K562 (cell line): Measurements from ENCODE around the gene ISG20L2. TPM values are rescaled to one million over a fixed set of nuclear protein-coding genes. Genes with fewer than 3 reads are reported as not detected.
A peak's percentile ranks its signal among the peaks of the same experiment; 100 is the strongest.

Experiments
- CHD4 ChIP-seq: fragments of 200-600 bp; sonication (generic); IDR thresholded peaks from 3 replicates; pipeline ENCODE4 v1.6.1; 2012; ENCODE audit warnings: low read depth, mild to moderate bottlenecking, mixed read lengths, low read length, inconsistent platforms; ENCODE audit not compliant: insufficient read depth, insufficient replicate concordance, poor library complexity, severe bottlenecking
- EHMT2 ChIP-seq: fragments of 450-650 bp; IDR thresholded peaks from 2 replicates; pipeline ENCODE4 v1.6.1; 2018; ENCODE audit warnings: antibody characterized with exemption
- FOXA1 ChIP-seq: fragments of 450-650 bp; IDR thresholded peaks from 2 replicates; pipeline ENCODE4 v1.6.1; 2016; ENCODE audit warnings: mild to moderate bottlenecking, borderline replicate concordance
- HMGN3 ChIP-seq: IDR thresholded peaks from 2 replicates; pipeline ENCODE4 v1.6.1; 2011; ENCODE audit warnings: borderline replicate concordance, low read depth, mild to moderate bottlenecking, mixed read lengths, low read length; ENCODE audit not compliant: insufficient read length; ENCODE audit errors: extremely low read depth
- MEF2D ChIP-seq: conservative IDR thresholded peaks from 2 replicates; pipeline ENCODE4 v1.6.1; 2016; ENCODE audit warnings: low read depth, missing genetic modification characterization, missing compliant biosample characterization
- MIER1 ChIP-seq: fragments of 450-650 bp; IDR thresholded peaks from 2 replicates; pipeline ENCODE4 v1.6.1; 2016; ENCODE audit warnings: antibody characterized with exemption, mild to moderate bottlenecking, low read depth
- NR4A1 ChIP-seq, 2 experiments: fragments of 250-450 bp in 1 of 2; fragments of 450-650 bp in 1 of 2; sonication (Bioruptor Pico) in 1 of 2; IDR thresholded peaks; 2 replicates each; pipeline versions ENCODE4 v1.4.0 to v1.6.1; 2016 to 2020; ENCODE audit warnings: mild to moderate bottlenecking in 2 of 2, missing compliant biosample characterization in 1 of 2, missing genetic modification characterization in 1 of 2, moderate library complexity in 1 of 2
- SREBF2 ChIP-seq: sonication (generic); formaldehyde crosslinking; IDR thresholded peaks from 2 replicates; pipeline ENCODE4 v1.4.0; 2020; ENCODE audit warnings: mild to moderate bottlenecking, missing genetic modification reagents
- U2AF2 ChIP-seq: fragments of 200-400 bp; formaldehyde crosslinking; optimal IDR thresholded peaks from 2 replicates; pipeline ENCODE3; 2017; ENCODE audit warnings: low read depth, mild to moderate bottlenecking, low read length
- ZNF316 ChIP-seq: fragments of 450-650 bp; IDR thresholded peaks from 2 replicates; pipeline ENCODE4 v1.6.1; 2016
- ZNF766 ChIP-seq: fragments of 200-800 bp; sonication (Bioruptor generic); conservative IDR thresholded peaks from 2 replicates; pipeline ENCODE4 v1.6.1; 2016; ENCODE audit warnings: missing genetic modification characterization, missing compliant biosample characterization
- polyA plus RNA-seq, 8 experiments: library from polyadenylated mRNA; depleted of rRNA in 4 of 8; stranded (reverse) in 5 of 8; unstranded in 3 of 8; fragments of >200 nt; fragmentation: Nextera tagmentation in 2 of 8; fragmentation: Illumina TruSeq in 1 of 8; extraction: Ambion mirVana in 2 of 8; extraction: Trizol in 1 of 8; gene quantifications; 2 replicates each; pipeline versions ENCODE4 v1.2.1 to v1.2.3, GENCODE V29; 2011 to 2014; ENCODE audit warnings: inconsistent platforms in 1 of 8, missing spikeins in 1 of 8
- total RNA-seq, 7 experiments: library from RNA; depleted of rRNA in 6 of 7; stranded (reverse); fragments of >200 nt in 6 of 7; fragmentation: Illumina TruSeq in 2 of 7; extraction: Trizol in 2 of 7; gene quantifications; 2 replicates each; pipeline versions ENCODE4 v1.2.1 to v1.2.3, GENCODE V29; 2011 to 2021; ENCODE audit warnings: low replicate concordance in 1 of 7
- TF ChIP-seq, protein P1 (sequence below), 3 experiments: fragments of 200-800 bp in 1 of 3; fragments of 250-450 bp in 1 of 3; fragments of 450-650 bp in 1 of 3; sonication (Bioruptor Pico) in 1 of 3; sonication (Bioruptor generic) in 1 of 3; formaldehyde crosslinking in 1 of 3; IDR thresholded peaks; 2 replicates each; pipeline versions ENCODE4 v1.6.1 to v1.8.0; 2016 to 2022; ENCODE audit warnings: mild to moderate bottlenecking in 2 of 3, missing genetic modification characterization in 2 of 3, missing compliant biosample characterization in 1 of 3, moderate library complexity in 1 of 3
- TF ChIP-seq, protein P2 (sequence below): sonication (generic); formaldehyde crosslinking; IDR thresholded peaks from 2 replicates; pipeline ENCODE4 v1.8.1; 2023; ENCODE audit warnings: mild to moderate bottlenecking, missing genetic modification reagents
- TF ChIP-seq, protein P3 (sequence below): fragments of 150-350 bp; conservative IDR thresholded peaks from 2 replicates; pipeline ENCODE4 v1.6.1; 2014; ENCODE audit warnings: low read length
- TF ChIP-seq, protein P4 (sequence below): sonication (generic); formaldehyde crosslinking; IDR thresholded peaks from 2 replicates; pipeline ENCODE4 v1.8.1; 2023; ENCODE audit warnings: mild to moderate bottlenecking, missing genetic modification reagents

ISG20L2 gene
- total and polyA plus RNA-seq, 9 of the 15 experiments (the other 6 are each of a cell fraction or from before 2014, with no cell fraction given), result 21.3 to 130 (median 50.3) TPM

DNA sequence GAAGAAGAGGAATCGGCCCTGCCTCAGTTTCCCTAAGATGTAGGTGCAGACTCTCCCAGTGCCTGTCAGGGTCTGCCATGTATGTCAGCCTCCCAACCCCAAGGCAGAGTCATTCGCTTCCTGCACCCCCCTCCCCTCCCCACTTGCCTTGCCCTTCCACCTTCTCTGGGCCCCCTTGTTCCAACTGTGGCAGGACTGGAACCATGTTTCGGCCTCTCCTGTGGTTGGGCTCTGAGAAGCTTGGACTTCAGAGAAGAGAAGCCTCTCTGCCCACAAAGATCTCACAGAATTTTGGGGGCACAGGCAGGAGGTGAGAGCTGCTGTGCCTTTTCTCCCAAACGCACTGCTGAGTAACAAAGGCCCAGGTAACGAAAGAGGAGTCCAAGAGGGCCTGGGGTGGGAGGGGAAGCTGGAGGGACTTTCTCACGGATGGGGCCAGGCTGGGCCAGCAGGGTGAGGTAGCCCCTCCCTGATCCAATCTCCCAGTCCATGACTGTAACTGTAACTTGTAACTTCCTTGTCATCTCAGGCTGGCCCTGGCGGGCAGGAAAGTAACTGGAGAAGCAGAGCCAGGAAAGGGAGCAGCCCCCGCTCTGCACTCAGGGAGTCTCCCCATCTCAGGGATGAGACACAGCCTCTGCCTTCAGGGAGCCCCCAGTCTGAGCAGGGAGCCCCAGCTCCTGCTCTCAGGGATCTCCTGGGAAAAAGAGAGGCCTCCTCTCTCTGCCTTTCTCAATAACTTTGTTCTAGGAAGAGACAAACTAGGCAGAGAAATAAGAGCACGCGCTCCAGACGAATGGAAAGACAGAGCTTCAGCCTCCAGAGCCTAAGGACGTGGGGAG lies 34.5 kb downstream of the ISG20L2 start (continued):
- TF ChIP-seq, protein P1, sequence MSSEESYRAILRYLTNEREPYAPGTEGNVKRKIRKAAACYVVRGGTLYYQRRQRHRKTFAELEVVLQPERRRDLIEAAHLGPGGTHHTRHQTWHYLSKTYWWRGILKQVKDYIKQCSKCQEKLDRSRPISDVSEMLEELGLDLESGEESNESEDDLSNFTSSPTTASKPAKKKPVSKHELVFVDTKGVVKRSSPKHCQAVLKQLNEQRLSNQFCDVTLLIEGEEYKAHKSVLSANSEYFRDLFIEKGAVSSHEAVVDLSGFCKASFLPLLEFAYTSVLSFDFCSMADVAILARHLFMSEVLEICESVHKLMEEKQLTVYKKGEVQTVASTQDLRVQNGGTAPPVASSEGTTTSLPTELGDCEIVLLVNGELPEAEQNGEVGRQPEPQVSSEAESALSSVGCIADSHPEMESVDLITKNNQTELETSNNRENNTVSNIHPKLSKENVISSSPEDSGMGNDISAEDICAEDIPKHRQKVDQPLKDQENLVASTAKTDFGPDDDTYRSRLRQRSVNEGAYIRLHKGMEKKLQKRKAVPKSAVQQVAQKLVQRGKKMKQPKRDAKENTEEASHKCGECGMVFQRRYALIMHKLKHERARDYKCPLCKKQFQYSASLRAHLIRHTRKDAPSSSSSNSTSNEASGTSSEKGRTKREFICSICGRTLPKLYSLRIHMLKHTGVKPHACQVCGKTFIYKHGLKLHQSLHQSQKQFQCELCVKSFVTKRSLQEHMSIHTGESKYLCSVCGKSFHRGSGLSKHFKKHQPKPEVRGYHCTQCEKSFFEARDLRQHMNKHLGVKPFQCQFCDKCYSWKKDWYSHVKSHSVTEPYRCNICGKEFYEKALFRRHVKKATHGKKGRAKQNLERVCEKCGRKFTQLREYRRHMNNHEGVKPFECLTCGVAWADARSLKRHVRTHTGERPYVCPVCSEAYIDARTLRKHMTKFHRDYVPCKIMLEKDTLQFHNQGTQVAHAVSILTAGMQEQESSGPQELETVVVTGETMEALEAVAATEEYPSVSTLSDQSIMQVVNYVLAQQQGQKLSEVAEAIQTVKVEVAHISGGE (CRISPR knock-in tag; IDR thresholded peaks at IDR 0.05), result no peak; a peak in 1 of 6 replicates
- TF ChIP-seq, protein P2, sequence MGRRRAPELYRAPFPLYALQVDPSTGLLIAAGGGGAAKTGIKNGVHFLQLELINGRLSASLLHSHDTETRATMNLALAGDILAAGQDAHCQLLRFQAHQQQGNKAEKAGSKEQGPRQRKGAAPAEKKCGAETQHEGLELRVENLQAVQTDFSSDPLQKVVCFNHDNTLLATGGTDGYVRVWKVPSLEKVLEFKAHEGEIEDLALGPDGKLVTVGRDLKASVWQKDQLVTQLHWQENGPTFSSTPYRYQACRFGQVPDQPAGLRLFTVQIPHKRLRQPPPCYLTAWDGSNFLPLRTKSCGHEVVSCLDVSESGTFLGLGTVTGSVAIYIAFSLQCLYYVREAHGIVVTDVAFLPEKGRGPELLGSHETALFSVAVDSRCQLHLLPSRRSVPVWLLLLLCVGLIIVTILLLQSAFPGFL (CRISPR knock-in tag), result no peak
- TF ChIP-seq EHMT2 (no peak), ZNF766 (CRISPR knock-in tag) (peak; percentile 72; the same call in 1 of the 2 replicates), HMGN3 (no peak), CHD4 (no peak), MIER1 (no peak), NR4A1 (CRISPR knock-in tag; IDR thresholded peaks at IDR 0.05) (no peak), NR4A1 (tag; IDR thresholded peaks at IDR 0.05) (peak; percentile 95), MEF2D (tag) (peak; percentile 74), FOXA1 (no peak), SREBF2 (CRISPR knock-in tag) (no peak), ZNF316 (peak; percentile 85), U2AF2 (no peak)
- TF ChIP-seq, protein P3, sequence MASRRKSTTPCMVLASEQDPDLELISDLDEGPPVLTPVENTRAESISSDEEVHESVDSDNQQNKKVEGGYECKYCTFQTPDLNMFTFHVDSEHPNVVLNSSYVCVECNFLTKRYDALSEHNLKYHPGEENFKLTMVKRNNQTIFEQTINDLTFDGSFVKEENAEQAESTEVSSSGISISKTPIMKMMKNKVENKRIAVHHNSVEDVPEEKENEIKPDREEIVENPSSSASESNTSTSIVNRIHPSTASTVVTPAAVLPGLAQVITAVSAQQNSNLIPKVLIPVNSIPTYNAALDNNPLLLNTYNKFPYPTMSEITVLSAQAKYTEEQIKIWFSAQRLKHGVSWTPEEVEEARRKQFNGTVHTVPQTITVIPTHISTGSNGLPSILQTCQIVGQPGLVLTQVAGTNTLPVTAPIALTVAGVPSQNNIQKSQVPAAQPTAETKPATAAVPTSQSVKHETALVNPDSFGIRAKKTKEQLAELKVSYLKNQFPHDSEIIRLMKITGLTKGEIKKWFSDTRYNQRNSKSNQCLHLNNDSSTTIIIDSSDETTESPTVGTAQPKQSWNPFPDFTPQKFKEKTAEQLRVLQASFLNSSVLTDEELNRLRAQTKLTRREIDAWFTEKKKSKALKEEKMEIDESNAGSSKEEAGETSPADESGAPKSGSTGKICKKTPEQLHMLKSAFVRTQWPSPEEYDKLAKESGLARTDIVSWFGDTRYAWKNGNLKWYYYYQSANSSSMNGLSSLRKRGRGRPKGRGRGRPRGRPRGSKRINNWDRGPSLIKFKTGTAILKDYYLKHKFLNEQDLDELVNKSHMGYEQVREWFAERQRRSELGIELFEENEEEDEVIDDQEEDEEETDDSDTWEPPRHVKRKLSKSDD, result no peak
- TF ChIP-seq, protein P4, sequence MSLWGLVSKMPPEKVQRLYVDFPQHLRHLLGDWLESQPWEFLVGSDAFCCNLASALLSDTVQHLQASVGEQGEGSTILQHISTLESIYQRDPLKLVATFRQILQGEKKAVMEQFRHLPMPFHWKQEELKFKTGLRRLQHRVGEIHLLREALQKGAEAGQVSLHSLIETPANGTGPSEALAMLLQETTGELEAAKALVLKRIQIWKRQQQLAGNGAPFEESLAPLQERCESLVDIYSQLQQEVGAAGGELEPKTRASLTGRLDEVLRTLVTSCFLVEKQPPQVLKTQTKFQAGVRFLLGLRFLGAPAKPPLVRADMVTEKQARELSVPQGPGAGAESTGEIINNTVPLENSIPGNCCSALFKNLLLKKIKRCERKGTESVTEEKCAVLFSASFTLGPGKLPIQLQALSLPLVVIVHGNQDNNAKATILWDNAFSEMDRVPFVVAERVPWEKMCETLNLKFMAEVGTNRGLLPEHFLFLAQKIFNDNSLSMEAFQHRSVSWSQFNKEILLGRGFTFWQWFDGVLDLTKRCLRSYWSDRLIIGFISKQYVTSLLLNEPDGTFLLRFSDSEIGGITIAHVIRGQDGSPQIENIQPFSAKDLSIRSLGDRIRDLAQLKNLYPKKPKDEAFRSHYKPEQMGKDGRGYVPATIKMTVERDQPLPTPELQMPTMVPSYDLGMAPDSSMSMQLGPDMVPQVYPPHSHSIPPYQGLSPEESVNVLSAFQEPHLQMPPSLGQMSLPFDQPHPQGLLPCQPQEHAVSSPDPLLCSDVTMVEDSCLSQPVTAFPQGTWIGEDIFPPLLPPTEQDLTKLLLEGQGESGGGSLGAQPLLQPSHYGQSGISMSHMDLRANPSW (CRISPR knock-in tag), result no peak
